MG63 (cell line): Measurements from ENCODE around the gene SLAMF8. TPM values are rescaled to one million over a fixed set of nuclear protein-coding genes. Genes with fewer than 3 reads are reported as not detected.

Experiments
- DNase-seq: peaks from one replicate; pipeline ENCODE4 v3.0.0-alpha.2; 2020
- H3K27me3 ChIP-seq: fragments of 250-450 bp; sonication (Bioruptor Pico); 2 replicates; pipeline ENCODE4 v1.5.1; 2020; ENCODE audit warnings: mild to moderate bottlenecking, moderate library complexity
- H3K36me3 ChIP-seq: fragments of 250-450 bp; sonication (Bioruptor Pico); 2 replicates; pipeline ENCODE4 v1.5.1; 2020; ENCODE audit warnings: mild to moderate bottlenecking, moderate library complexity
- H3K4me3 ChIP-seq: fragments of 250-450 bp; sonication (Bioruptor Pico); 2 replicates; pipeline ENCODE4 v1.5.1; 2020; ENCODE audit warnings: mild to moderate bottlenecking, moderate library complexity
- H3K9me3 ChIP-seq: fragments of 250-450 bp; sonication (Bioruptor Pico); 2 replicates; pipeline ENCODE4 v1.5.1; 2020; ENCODE audit warnings: mild to moderate bottlenecking, moderate library complexity
- total RNA-seq: library from RNA; depleted of rRNA; stranded (reverse); fragments of >200 nt; shearing (Covaris generic); gene quantifications from 2 replicates; pipeline ENCODE4 v1.2.3, GENCODE V29; 2014; ENCODE audit warnings: low replicate concordance

SLAMF8 gene
- total RNA-seq, 1 experiment from 2014 or later = not detected

DNA sequence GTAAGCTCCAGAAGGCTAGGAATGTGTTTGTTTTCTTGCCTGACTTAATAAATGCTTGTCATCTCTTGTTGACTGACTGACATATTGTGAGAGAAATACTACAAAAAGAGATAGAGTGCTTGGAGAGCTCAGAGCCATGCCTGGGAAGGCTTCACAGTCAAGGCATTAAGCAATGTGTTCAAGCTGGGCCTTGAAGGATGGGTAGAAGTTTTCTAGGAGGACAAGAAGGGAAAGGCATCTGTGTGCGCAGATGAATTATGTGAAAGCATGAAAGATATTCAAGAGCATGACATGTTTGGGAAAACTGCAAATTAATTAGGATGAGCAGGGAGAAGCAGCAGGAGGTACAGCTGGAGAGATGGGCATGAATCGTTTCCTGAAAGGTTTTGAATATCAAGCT is 5.6 kb downstream of the SLAMF8 start:
- no peak for DNase-seq
- no peak overlapping the region for H3K4me3 ChIP-seq
- H3K27me3 ChIP-seq = no peaks in the 10 kb centered on the region
- H3K9me3 ChIP-seq = no peaks in the 10 kb centered on the region
- no peaks in the 10 kb centered on the region for H3K36me3 ChIP-seq

DNA sequence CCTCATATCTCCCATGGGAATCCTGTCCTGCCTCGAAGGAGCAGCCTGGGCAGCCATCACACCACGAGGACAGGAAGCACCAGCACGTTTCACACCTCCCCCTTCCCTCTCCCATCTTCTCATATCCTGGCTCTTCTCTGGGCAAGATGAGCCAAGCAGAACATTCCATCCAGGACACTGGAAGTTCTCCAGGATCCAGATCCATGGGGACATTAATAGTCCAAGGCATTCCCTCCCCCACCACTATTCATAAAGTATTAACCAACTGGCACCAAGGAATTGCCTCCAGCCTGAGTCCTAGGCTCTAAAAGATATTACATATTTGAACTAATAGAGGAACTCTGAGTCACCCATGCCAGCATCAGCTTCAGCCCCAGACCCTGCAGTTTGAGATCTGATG is 8.7 kb downstream of the SLAMF8 start:
- DNase-seq = no peak
- Histone ChIP-seq H3K27me3 (no peaks in the 10 kb centered on the region), H3K36me3 (no peaks in the 10 kb centered on the region), H3K9me3 (0 out of 2 replicates have a peak, but pooled peaks cover 3% of the 10 kb centered on the region), H3K4me3 (no peak overlapping the region)

DNA sequence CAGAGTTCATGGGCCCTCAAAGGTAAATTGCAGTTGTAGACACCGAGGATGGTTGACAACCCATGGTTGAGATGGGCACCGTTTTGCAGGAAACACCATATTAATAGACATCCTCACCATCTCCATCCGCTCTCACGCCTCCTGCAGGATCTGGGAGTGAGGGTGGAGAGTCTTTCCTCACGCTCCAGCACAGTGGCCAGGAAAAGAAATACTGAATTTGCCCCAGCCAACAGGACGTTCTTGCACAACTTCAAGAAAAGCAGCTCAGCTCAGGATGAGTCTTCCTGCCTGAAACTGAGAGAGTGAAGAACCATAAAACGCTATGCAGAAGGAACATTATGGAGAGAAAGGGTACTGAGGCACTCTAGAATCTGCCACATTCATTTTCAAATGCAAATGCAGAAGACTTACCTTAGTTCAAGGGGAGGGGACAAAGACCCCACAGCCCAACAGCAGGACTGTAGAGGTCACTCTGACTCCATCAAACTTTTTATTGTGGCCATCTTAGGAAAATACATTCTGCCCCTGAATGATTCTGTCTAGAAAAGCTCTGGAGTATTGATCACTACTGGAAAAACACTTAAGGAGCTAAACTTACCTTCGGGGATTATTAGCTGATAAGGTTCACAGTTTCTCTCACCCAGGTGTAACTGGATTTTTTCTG is 9.3 kb downstream of the SLAMF8 start:
- H3K4me3 ChIP-seq = no peak overlapping the region
- 0 out of 2 replicates have a peak, but pooled peaks cover 3% of the 10 kb centered on the region for H3K9me3 ChIP-seq
- H3K27me3 ChIP-seq = no peaks in the 10 kb centered on the region
- no peak for DNase-seq
- no peaks in the 10 kb centered on the region for H3K36me3 ChIP-seq

DNA sequence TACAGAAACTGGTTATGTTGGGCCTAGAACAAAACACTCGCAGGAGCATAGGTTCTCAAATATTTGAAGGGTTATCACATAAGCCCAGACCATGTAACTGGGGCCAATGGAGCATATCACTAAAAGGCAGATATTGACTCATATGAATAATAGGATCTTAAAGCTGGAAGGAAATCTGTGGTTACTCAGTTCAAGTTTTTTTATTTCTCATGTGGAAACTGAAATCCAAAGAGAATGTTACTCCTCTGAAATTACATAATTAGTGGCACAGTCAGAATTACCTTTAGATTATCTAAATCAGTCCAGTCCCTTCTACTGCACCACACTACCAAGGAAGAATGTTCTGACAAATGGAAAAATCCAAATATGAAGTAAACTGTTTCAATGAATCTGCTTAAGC is 12.0 kb downstream of the SLAMF8 start:
- DNase-seq = no peak
- no peaks in the 10 kb centered on the region for H3K36me3 ChIP-seq
- H3K27me3 ChIP-seq = no peaks in the 10 kb centered on the region
- 0 out of 2 replicates have a peak, but pooled peaks cover 3% of the 10 kb centered on the region for H3K9me3 ChIP-seq
- no peak overlapping the region for H3K4me3 ChIP-seq

DNA sequence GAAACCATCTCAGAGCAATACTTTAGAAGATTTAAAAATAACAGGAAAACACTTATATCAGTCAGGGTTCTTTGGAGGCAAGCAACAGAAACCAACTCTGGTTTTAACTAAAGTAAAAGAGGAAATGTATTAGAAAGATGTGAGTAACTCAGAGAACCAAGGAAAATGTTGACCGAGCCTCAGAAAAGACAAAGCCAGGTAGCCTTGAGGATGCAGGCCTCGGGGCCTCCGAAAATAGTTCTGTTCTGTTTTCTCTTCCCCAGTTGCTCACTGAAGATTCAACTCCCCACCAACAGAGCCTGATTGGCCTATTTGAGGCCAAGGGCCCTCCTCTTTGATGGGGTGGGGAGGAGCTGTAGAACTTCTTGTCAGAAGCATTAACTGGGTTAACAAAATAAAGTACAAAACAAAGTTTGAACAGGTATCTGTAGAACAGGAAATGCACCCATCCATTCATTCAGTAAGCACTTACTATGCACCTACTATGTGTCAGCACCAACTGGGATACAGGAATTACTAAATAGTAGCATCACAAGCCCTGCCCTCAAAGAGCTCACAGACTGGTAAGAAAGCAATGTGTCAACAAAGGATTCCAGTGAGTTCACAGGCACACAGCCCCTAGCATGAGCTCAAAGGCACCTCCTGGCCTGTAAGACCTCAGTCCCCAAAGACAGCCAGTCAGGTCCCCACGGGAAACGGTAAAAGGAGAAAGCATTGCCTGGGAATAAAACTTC is 12.6 kb downstream of the SLAMF8 start:
- no peak for DNase-seq
- H3K4me3 ChIP-seq = no peak overlapping the region
- no peaks in the 10 kb centered on the region for H3K36me3 ChIP-seq
- H3K27me3 ChIP-seq = no peaks in the 10 kb centered on the region
- H3K9me3 ChIP-seq = 0 out of 2 replicates have a peak, but pooled peaks cover 3% of the 10 kb centered on the region

DNA sequence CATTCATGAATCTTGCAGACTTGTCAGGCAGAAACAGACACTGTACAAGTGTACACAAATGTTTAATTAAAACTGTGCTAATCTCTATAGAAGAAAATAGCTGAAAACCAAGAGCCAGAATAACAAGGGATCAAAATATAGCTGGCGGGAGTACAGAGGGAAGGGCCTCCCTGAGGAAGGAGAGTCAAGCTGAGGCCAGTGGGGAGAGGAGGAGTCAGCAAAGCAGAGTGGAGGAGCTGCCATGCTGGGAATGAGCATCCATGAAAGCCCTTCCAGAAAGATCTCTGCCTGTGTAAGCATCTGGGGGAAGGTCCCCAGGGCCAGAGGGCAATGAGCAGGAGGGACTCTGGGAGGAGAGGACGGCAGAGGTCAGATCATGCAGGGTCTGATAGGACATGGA is 15.1 kb downstream of the SLAMF8 start:
- 0 out of 2 replicates have a peak, but pooled peaks cover 3% of the 10 kb centered on the region for H3K9me3 ChIP-seq
- H3K27me3 ChIP-seq = no peaks in the 10 kb centered on the region
- H3K4me3 ChIP-seq = no peak overlapping the region
- no peak for DNase-seq
- H3K36me3 ChIP-seq = no peaks in the 10 kb centered on the region

DNA sequence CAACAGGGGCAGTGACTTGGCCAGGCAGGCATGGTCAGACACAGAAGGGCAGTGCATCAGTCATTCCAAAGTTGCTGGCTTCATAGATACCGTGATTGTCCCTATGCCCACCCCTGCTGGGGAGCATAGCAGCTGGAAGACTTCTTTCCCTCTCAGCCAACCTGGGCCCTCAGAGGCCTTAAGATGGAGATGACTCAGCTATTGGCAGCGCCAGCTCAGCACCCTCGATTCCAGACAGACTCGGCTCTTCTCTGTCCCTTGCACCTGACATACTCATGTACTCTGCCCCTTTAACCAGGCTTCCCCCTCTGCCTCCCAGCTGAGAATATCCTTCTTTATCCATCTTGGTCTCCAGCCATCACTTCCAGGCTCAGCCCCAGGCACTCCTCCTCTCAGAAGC is 16.8 kb downstream of the SLAMF8 start:
- no peak overlapping the region for H3K4me3 ChIP-seq
- 0 out of 2 replicates have a peak, but pooled peaks cover 3% of the 10 kb centered on the region for H3K9me3 ChIP-seq
- DNase-seq = peak; percentile 49
- H3K36me3 ChIP-seq = no peaks in the 10 kb centered on the region
- H3K27me3 ChIP-seq = no peaks in the 10 kb centered on the region

DNA sequence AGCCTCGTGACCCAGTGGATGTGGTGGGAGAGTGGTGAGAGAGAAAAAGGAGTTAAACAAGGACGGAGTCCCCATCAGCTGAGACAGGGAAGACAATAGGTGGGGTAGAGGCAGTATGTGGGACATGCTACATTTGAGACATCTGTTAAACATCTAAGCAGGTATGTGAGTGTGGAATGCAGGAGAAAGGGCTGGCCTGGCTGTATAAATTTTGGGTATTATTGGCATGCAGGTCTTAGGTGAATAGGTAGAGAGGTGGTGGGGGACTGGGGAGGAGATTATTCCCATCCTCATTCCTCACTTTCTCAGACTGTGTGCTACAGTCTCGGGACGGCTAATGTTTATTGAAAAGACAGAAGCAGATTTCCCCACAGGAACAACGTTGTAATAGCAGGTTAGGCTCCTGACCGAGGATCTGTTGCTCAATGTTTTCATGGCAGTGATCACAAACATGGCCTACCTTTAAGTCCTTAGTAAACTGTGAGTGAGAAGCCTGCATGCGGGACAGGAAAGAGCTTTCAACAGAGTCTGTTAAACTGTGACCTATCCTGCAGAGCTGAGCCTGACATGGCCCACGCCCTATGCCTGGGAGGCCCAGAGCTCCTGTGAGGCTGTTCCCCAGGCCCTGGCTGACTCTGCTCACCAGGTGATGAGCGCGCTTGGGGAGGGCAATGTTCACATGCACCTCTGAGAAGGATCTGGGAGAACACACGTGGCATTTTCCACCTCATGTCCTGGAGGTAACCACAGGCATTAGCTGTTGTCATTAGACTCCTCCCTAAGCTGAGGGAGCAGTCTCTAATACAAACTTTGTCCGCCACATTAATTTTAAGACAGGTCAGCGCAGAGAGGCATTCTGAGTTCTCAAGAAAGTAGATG is 19.3 kb downstream of the SLAMF8 start:
- no peak overlapping the region for H3K4me3 ChIP-seq
- no peak for DNase-seq
- no peaks in the 10 kb centered on the region for H3K9me3 ChIP-seq
- no peaks in the 10 kb centered on the region for H3K36me3 ChIP-seq
- H3K27me3 ChIP-seq = no peaks in the 10 kb centered on the region

DNA sequence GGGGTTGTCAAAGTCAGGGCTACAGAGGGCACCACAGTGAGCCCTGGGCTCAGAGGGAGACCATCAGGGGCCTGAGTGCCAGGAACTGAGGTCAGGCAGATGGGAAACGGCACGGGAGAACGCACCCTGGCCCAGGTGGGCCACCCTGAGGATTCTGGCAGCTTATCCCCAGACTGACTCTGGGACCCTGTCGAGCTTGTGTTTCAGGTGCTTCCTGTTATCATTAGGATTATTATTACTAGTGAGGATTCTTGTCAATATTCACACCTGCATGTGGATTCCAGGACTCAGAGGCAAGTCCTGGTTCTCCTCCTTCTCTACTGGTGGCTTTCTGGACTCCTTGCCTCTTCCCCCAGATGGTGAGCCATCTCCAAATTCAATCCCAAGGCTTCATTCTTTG is 20.6 kb downstream of the SLAMF8 start:
- no peak overlapping the region for H3K4me3 ChIP-seq
- DNase-seq = no peak
- H3K9me3 ChIP-seq = no peaks in the 10 kb centered on the region
- no peaks in the 10 kb centered on the region for H3K36me3 ChIP-seq
- H3K27me3 ChIP-seq = no peaks in the 10 kb centered on the region

DNA sequence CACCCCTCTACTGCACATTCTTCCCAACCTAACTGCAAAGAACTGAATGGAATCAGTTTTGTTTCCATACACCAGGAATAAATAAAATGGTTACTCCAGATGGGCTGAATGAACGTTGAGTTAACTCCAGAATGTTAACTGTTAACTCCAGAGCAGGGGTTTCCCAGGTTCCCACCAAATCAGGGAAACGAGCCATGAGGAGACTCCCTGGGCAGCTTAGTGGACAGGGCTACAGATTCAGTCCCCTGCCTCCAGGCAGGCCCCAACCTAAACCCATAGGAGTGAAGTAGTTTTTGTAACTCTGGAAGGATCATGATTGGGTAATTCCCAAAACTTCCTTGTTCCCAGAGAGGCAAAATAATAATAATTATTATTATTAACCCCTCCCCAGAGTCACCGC is 21.7 kb downstream of the SLAMF8 start:
- no peaks in the 10 kb centered on the region for H3K27me3 ChIP-seq
- no peaks in the 10 kb centered on the region for H3K9me3 ChIP-seq
- no peak overlapping the region for H3K4me3 ChIP-seq
- no peaks in the 10 kb centered on the region for H3K36me3 ChIP-seq
- DNase-seq = no peak

DNA sequence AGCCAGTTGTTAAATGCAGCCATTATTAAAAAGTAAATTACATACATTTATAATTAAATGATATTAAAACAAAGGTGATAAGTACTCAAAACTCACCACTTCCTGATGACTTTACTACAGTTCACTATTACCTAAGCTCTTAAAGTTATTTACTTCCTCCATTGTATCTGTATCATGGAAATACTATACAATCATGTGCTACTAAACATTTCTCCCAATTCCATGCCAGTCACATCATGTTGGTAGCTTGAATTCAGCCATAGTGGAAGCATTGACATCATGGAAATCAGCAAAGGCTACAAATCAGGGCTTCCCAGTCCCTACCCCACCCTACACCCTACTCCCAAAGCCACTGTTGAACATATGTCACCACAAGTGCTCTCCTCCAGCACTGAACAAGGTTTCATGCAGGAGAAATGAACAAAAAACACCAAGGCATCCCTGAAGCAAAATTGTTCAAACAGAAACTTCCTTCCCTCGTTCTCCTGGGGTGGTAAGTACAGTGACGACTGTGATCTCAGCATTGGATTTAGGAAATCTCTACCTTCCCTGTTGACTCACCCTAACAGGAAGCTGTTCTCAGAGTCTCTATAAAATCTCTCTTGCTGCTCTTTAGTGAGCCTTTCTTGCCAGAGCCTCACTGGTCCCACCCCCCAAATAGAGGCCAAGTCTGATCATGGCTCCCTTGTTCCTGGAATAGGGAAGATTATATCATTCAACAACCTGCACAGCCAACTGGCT is 23.1 kb downstream of the SLAMF8 start:
- DNase-seq = peak; percentile 66
- no peaks in the 10 kb centered on the region for H3K9me3 ChIP-seq
- H3K36me3 ChIP-seq = no peaks in the 10 kb centered on the region
- no peak overlapping the region for H3K4me3 ChIP-seq
- no peaks in the 10 kb centered on the region for H3K27me3 ChIP-seq

DNA sequence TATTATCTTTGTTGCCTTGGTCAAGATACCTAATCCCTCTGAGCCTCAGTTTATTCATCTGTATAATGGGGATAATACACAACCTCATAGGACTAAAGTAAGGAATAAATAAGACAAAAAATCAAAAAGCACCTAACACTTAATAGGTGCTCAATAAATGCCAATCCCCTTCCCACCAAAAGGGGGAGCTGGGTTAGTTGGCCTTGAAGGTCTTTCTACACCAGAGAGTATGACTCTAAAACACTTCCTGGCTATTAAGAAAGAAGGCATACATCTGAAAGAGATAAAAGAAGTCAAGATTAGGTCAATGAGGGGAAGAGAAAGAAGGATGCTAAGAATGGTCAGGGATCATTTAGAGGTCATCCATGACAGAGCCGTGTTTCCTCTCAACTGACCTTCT is 24.7 kb downstream of the SLAMF8 start:
- Histone ChIP-seq H3K27me3 (no peaks in the 10 kb centered on the region), H3K9me3 (no peaks in the 10 kb centered on the region), H3K36me3 (no peaks in the 10 kb centered on the region), H3K4me3 (no peak overlapping the region)
- DNase-seq = no peak

DNA sequence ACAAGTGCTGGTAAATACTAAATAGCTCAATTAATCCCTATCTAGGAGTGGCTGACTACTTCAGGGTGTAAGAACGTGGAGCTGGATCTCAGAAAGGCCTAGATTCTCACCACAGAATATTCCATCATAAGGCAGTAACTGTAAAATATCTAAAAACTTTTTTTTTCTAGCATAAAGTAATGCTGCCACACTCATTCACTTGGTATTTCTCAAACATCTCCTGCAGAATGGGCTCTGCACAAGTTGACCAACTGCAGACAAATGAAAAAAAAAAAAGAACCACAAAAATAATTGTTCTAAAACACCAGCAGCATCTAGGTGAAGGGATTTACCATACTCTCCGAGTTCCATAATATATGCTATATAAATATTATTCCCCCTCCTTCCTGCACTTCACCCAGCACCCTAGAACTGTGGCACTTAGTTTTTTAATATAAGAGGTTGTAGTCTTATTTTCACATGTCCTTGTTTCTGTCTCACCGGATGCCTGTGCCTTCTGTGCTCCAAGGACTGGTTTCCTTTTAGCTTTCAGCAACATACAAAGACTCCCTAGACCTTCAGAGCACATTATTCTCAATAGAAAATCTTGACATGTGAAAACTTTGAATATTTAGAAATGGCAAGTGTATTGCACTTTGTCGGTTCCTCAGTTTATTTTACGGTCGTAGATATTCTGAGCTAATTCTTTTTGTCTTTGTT is 26.9 kb downstream of the SLAMF8 start:
- peak overlapping the region; percentile 61 for H3K4me3 ChIP-seq
- no peaks in the 10 kb centered on the region for H3K27me3 ChIP-seq
- no peaks in the 10 kb centered on the region for H3K9me3 ChIP-seq
- no peak for DNase-seq
- H3K36me3 ChIP-seq = no peaks in the 10 kb centered on the region

DNA sequence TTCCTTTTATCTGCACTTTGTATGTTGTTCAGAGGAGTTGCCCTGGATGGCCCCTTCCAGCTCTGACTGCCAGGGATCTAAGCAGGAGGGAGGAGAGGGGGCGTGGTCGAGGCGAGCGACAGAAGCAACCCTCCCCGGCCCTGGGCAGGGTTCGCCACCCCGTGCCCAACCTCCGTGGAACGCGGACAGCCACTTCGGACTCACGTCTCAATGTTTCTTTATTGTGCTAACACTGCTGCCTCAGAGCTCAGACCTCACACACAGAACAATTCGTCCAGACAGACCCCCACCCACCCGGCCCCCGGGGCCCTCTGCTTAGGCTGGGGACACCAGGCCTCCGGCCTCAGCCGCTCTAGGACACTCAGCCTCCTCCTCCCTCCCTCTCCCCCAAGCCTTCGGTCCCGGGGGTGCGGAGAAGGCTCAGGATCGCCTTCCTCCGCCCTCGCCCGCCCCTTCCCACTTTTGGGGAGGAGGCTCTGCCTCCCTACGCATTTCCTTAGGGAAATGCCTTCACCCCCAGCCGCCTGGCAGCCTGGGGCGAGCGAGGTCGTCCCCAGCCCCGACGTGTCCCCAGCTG is 27.5 kb downstream of the SLAMF8 start:
- DNase-seq = peak; percentile 84
- no peaks in the 10 kb centered on the region for H3K9me3 ChIP-seq
- H3K27me3 ChIP-seq = no peaks in the 10 kb centered on the region
- no peaks in the 10 kb centered on the region for H3K36me3 ChIP-seq
- H3K4me3 ChIP-seq = peak overlapping the region; percentile 61

DNA sequence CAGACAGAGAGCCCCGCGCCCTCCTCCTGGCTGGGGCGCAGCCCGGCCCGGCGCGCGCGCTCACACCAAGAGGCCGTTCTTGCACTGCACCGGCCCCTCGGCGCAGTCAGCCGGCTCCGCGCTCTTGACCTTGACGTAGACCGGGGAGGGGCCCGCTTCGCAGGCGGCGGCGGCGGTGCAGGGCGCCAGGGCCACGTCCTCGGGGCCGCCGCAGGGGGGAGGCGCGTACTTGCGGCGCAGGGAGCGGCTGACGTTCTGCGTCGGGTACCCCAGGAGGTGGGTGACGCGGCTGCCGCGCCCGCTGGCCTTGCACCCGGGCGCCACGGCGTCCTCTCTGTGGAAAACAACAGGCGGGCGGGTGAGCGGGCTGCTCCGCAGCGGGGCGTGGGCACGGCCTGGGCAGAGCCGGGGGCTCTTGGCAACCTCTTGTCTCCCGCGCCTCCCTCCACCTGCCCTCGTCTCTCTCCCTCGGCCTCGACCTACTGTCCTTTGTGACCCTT is 28.1 kb downstream of the SLAMF8 start:
- DNase-seq = peak; percentile 92
- Histone ChIP-seq H3K27me3 (no peaks in the 10 kb centered on the region), H3K9me3 (no peaks in the 10 kb centered on the region), H3K36me3 (no peaks in the 10 kb centered on the region), H3K4me3 (peak overlapping the region; percentile 61)

DNA sequence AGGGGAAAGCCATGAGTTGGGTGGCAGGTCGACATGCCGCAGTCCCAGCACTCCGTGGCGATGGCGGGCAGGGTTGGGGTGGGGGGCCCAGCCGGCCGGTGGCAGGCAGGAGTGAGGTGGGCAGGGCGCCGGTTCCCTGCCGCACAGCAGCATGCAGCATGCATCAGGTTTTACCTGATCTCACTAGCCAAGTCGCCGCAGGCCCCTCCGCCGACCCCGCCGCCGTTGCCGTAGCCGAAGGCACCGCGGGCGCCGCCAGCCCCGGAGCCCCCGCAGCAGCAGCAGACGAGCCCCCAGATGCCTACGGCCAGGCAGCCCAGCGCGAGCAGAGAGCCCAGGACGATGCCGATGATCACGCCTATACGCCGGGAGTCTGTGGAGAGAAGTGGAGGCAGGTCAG is 29.0 kb downstream of the SLAMF8 start:
- H3K36me3 ChIP-seq = no peaks in the 10 kb centered on the region
- H3K9me3 ChIP-seq = no peaks in the 10 kb centered on the region
- H3K27me3 ChIP-seq = no peaks in the 10 kb centered on the region
- no peak for DNase-seq
- no peak overlapping the region for H3K4me3 ChIP-seq
